ENCODE results near the gene PALS2.

The PALS2 gene

DNA sequence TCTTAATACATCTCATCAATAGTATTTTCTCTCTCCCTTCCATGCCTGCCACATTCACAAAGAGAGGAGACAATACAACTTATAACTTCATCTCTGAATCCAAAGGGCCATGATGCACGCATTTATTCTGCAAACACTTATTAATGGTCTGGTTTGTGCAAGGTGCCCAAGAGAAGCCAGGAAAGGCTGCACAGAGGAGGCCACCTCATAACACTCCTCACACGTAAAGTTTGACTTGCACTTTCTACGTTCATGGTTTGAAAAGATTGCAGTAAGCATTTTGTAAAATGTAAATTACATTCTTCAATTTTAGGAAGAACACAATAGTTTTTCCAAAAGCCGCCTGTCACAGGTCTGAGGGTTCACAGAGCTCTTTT, 1.2 kb upstream of the PALS2 start:
- no peak overlapping the region for H3K27ac Mint-ChIP-seq
- TF ChIP-seq, protein P1, sequence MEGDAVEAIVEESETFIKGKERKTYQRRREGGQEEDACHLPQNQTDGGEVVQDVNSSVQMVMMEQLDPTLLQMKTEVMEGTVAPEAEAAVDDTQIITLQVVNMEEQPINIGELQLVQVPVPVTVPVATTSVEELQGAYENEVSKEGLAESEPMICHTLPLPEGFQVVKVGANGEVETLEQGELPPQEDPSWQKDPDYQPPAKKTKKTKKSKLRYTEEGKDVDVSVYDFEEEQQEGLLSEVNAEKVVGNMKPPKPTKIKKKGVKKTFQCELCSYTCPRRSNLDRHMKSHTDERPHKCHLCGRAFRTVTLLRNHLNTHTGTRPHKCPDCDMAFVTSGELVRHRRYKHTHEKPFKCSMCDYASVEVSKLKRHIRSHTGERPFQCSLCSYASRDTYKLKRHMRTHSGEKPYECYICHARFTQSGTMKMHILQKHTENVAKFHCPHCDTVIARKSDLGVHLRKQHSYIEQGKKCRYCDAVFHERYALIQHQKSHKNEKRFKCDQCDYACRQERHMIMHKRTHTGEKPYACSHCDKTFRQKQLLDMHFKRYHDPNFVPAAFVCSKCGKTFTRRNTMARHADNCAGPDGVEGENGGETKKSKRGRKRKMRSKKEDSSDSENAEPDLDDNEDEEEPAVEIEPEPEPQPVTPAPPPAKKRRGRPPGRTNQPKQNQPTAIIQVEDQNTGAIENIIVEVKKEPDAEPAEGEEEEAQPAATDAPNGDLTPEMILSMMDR (IDR thresholded peaks at IDR 0.05) = no peak
- peaks cover 32% of the 10 kb centered on the region for H3K4me1 Mint-ChIP-seq
- no peaks in the 10 kb centered on the region for H3K9me3 Mint-ChIP-seq
- no peaks in the 10 kb centered on the region for H3K36me3 Mint-ChIP-seq (ENCODE audit: low read depth)
- DNase-seq = no peak
- H3K27me3 Mint-ChIP-seq (ENCODE audit: low read depth, poor library complexity) = peaks cover 41% of the 10 kb centered on the region
- peak overlapping the region; percentile 90 for H3K4me3 Mint-ChIP-seq

DNA sequence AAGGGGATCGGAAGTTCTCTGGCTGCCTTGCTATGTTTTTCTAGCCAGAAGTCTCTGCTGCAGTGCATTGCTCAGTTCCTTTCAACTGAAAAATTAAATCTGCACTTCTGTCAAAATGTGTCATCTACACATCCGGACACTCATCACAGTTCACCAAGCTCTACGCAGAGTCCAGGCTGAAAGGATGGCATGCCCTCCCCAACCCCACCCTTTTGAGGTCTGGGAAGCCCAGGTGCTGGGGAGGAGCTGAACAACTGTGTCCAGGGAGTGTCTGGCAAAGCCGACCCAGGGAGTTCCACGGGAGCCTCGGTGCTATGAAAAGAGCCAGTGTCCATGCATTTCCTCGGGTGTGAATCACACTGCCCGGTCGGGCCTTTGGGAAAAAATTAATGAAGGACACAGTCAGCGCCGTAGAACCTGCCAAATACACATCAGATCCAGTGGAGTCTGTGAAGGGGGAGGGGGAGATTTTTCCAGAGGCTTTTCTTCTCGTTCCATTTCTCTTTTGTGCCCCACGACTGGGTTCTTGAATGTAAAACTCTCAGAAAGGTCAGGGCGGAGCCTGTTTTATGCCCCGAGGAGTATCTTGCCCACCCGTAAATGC, 757 bp upstream of the PALS2 start:
- H3K27ac Mint-ChIP-seq = no peak overlapping the region
- H3K9me3 Mint-ChIP-seq = no peaks in the 10 kb centered on the region
- TF ChIP-seq, protein P1 (IDR thresholded peaks at IDR 0.05) = no peak
- DNase-seq = peak; percentile 20
- H3K36me3 Mint-ChIP-seq (ENCODE audit: low read depth) = no peaks in the 10 kb centered on the region
- H3K4me3 Mint-ChIP-seq = peak overlapping the region; percentile 90
- peaks cover 36% of the 10 kb centered on the region for H3K4me1 Mint-ChIP-seq
- H3K27me3 Mint-ChIP-seq (ENCODE audit: low read depth, poor library complexity) = peaks cover 38% of the 10 kb centered on the region

DNA sequence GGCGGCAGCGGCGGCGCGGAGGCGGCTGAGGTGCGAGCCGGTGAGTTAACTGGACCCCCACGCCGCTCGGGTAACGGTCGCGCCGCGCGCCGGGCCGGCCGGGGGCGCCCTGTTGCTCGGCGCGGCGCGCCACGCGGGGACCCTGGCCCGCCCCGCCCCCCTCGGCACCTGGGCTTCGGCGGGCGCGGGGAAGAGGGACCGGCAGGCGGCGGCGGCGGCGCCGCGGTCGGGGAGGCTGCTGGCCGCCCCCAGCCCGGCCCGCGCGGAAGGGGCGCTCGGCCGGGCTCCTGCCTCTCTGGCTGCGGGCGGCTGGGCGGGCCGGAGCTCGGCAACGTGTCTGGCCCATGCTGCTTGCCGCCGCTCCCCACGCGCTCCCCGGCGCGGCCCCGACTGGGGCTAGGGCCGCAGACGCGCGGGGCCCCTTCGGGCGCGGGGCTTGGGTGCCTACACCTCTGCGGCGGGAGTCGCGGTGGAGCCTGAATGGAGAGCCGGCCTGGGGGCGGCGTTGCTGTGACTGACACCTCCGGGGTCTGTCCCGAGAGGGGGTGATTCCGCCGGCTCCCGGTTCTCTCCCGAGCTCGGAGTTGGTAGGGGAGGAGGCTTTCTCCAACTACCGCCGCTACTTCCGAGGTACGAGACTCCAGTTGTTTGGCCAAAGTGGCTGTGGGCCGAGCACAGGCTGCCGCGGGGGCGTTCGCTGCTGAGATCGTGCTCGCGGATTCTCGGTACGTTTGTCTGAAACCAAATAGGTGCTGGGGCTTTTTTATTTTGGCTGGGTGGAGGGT, 494 bp downstream of the PALS2 start:
- peak overlapping the region; percentile 93 for H3K27ac Mint-ChIP-seq
- DNase-seq = peak; percentile 68
- H3K27me3 Mint-ChIP-seq (ENCODE audit: low read depth, poor library complexity) = peaks cover 31% of the 10 kb centered on the region
- H3K9me3 Mint-ChIP-seq = no peaks in the 10 kb centered on the region
- peaks cover 4% of the 10 kb centered on the region for H3K36me3 Mint-ChIP-seq (ENCODE audit: low read depth)
- H3K4me1 Mint-ChIP-seq = peaks cover 49% of the 10 kb centered on the region
- peak overlapping the region; percentile 99 for H3K4me3 Mint-ChIP-seq
- TF ChIP-seq, protein P1 (IDR thresholded peaks at IDR 0.05) = no peak

DNA sequence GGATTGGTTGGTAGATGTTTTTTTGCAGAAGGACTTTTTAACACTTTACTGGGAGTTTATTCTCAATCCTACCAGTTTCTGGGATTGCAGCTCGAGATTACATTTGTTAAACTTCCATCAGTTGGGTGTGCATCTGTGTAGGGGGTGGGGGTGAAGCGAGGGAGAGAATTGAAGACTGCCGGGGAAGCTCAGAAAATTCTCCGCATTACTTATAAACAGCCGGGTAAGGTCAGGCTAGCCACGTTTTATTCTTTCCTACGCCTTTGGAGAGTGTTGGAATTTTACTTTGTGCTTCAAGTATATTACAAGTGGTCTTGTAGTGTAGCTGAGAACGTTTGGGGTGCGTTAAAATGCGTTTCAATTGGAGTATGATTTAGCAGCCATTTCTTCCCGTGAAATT, 1.1 kb downstream of the PALS2 start:
- Mint-ChIP-seq H3K27ac (peak overlapping the region; percentile 93), H3K27me3 (ENCODE audit: low read depth, poor library complexity) (peaks cover 29% of the 10 kb centered on the region), H3K9me3 (peaks cover 2% of the 10 kb centered on the region), H3K36me3 (ENCODE audit: low read depth) (peaks cover 8% of the 10 kb centered on the region), H3K4me3 (peak overlapping the region; percentile 99), H3K4me1 (peaks cover 53% of the 10 kb centered on the region)
- DNase-seq = no peak
- TF ChIP-seq, protein P1 (IDR thresholded peaks at IDR 0.05) = no peak

DNA sequence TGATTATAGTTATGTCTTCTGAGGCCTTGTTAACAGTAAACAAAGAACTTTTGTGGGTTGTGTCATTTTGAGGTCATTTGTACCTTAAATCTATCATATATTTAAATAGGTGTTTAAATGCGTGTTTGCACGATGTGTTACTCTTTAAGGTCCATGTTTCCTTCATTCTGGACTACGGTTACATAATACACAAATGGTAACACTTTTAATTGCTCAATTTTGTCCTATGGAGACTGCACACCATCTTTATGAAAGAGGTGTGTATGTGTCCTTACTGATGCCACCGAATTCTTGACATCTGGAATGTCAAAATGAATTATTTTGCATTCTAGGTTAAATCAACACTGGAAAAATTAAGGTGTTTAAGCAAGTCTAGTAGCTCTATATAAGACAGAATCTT, 1.7 kb downstream of the PALS2 start:
- Mint-ChIP-seq H3K36me3 (ENCODE audit: low read depth) (peaks cover 13% of the 10 kb centered on the region), H3K27ac (no peak overlapping the region), H3K27me3 (ENCODE audit: low read depth, poor library complexity) (peaks cover 23% of the 10 kb centered on the region), H3K9me3 (peaks cover 3% of the 10 kb centered on the region), H3K4me1 (peaks cover 56% of the 10 kb centered on the region), H3K4me3 (peak overlapping the region; percentile 99)
- TF ChIP-seq, protein P1 (IDR thresholded peaks at IDR 0.05) = no peak
- DNase-seq = no peak
